ENCODE data around the gene GARIN5A.

Gene GARIN5A

GRCh38 chr19:50432221-50433028 is 44.2 kb downstream of the GARIN5A start, which contains the start of gene MYBPC2:
Gene MYBPC2 (plus strand): TSS chr19:50432892. CDS start chr19:50432954, 62 bp downstream.
- no peak for DNase-seq

- DNase-seq = peak; percentile 89
Measured at GRCh38 chr19:50431343-50432220, 45.1 kb downstream of the GARIN5A start.

GRCh38 chr19:50430888-50431342 is 45.7 kb downstream of the GARIN5A start:
- DNase-seq = no peak

- DNase-seq = no peak
Measured at GRCh38 chr19:50428772-50429463, 47.7 kb downstream of the GARIN5A start.

- peak; percentile 25 for DNase-seq
Measured at GRCh38 chr19:50427997-50428425, 48.6 kb downstream of the GARIN5A start.

- DNase-seq = no peak
Measured at GRCh38 chr19:50427318-50427925, 49.2 kb downstream of the GARIN5A start.

- DNase-seq = no peak
Measured at GRCh38 chr19:50425581-50425980, 51.1 kb downstream of the GARIN5A start.

GRCh38 chr19:50423279-50424113 is 53.2 kb downstream of the GARIN5A start:
- DNase-seq = no peak

- DNase-seq = no peak
Measured at GRCh38 chr19:50422397-50423278, 54.0 kb downstream of the GARIN5A start.

GRCh38 chr19:50420808-50421207 is 55.8 kb downstream of the GARIN5A start:
- DNase-seq = no peak

GRCh38 chr19:50420127-50420526 is 56.5 kb downstream of the GARIN5A start:
- no peak for DNase-seq

GRCh38 chr19:50419580-50420035 is 57.0 kb downstream of the GARIN5A start:
- no peak for DNase-seq

GRCh38 chr19:50419022-50419579 is 57.5 kb downstream of the GARIN5A start:
- DNase-seq = no peak

- no peak for DNase-seq
Measured at GRCh38 chr19:50418176-50419021, 58.2 kb downstream of the GARIN5A start, which contains the start of gene SPIB. Gene SPIB (plus strand): TSS chr19:50418938. CDS start chr19:50418963, 25 bp downstream.

GRCh38 chr19:50417111-50418081 is 59.3 kb downstream of the GARIN5A start:
- DNase-seq = no peak
